ENCODE results near the gene CACNA1S. TPM values are rescaled to one million over a fixed set of nuclear protein-coding genes. Genes with fewer than 3 reads are reported as not detected.

The CACNA1S gene
- total RNA-seq: not detected in 2 replicates

GRCh38 chr1:201112173-201112731, at the start of gene CACNA1S:
CACNA1S (minus strand) TSS chr1:201112426; CDS start chr1:201112339, 87 bp downstream.

GRCh38 chr1:201154389-201155165, 42.4 kb upstream of the CACNA1S start, which contains the start of gene TMEM9:
TMEM9 (minus strand) TSS chr1:201154474; CDS start chr1:201153923, 551 bp downstream.

GRCh38 chr1:201126832-201127754, 14.9 kb upstream of the CACNA1S start, which contains the start of gene ASCL5:
ASCL5 (minus strand) TSS chr1:201127184; CDS start chr1:201115372, 11,812 bp downstream.

GRCh38 chr1:201023517-201023902, 88.7 kb downstream of the CACNA1S start, which contains the start of gene KIF21B:
KIF21B (minus strand) TSS chr1:201023714; CDS start chr1:201023383, 331 bp downstream.

Other genes starting within 250 kb of the CACNA1S start
- gene GPR25, start 239.4 kb downstream of the CACNA1S start, total RNA-seq: not detected in 2 replicates
- not detected in 2 replicates for gene INAVA, start 217.5 kb downstream of the CACNA1S start, total RNA-seq
- 0.12 and 0.13 TPM in 2 replicates for gene KIF21B, start 88.7 kb downstream of the CACNA1S start, total RNA-seq
- not detected in 2 replicates for gene ASCL5, start 14.8 kb upstream of the CACNA1S start, total RNA-seq
- gene TMEM9, start 42.0 kb upstream of the CACNA1S start, total RNA-seq: 56.4 and 61.4 TPM in 2 replicates
- under 0.01 and 0.19 TPM in 2 replicates for gene IGFN1, start 78.4 kb upstream of the CACNA1S start, total RNA-seq
- gene PKP1, start 171.1 kb upstream of the CACNA1S start, total RNA-seq: under 0.01 and 0.06 TPM in 2 replicates

All from aortic smooth muscle cell (primary cell).